Ishikawa (cell line): ENCODE results near the gene DUSP14.

Experiments
- CEBPB ChIP-seq: IDR thresholded peaks from 2 replicates; pipeline ENCODE4 v1.6.1; 2012
- CREB1 ChIP-seq: IDR thresholded peaks from 2 replicates; pipeline ENCODE4 v1.6.1; 2012; ENCODE audit warnings: low read depth
- EGR1 ChIP-seq: IDR thresholded peaks from 2 replicates; pipeline ENCODE4 v1.6.1; 2012
- EP300 ChIP-seq: IDR thresholded peaks from 2 replicates; pipeline ENCODE4 v1.6.1; 2012; ENCODE audit warnings: borderline replicate concordance
- FOXM1 ChIP-seq: IDR thresholded peaks from 2 replicates; pipeline ENCODE4 v1.6.1; 2012; ENCODE audit warnings: low read depth, borderline replicate concordance
- MAX ChIP-seq: IDR thresholded peaks from 2 replicates; pipeline ENCODE4 v1.6.1; 2012
- NFIC ChIP-seq: IDR thresholded peaks from 2 replicates; pipeline ENCODE4 v1.6.1; 2012
- RAD21 ChIP-seq: IDR thresholded peaks from 2 replicates; pipeline ENCODE4 v1.6.1; 2012; ENCODE audit warnings: low read depth
- REST ChIP-seq: IDR thresholded peaks from 2 replicates; pipeline ENCODE4 v1.6.1; 2012; ENCODE audit warnings: low read depth, mild to moderate bottlenecking
- TAF1 ChIP-seq: IDR thresholded peaks from 2 replicates; pipeline ENCODE4 v1.6.1; 2012; ENCODE audit warnings: low read depth, mild to moderate bottlenecking
- TCF12 ChIP-seq: IDR thresholded peaks from 2 replicates; pipeline ENCODE4 v1.6.1; 2012; ENCODE audit warnings: low read depth
- TEAD4 ChIP-seq: IDR thresholded peaks from 2 replicates; pipeline ENCODE4 v1.6.1; 2012
- USF1 ChIP-seq: IDR thresholded peaks from 2 replicates; pipeline ENCODE4 v1.6.1; 2012
- YY1 ChIP-seq: IDR thresholded peaks from 2 replicates; pipeline ENCODE4 v1.6.1; 2012; ENCODE audit warnings: low read depth
- ZBTB7A ChIP-seq: IDR thresholded peaks from 2 replicates; pipeline ENCODE4 v1.6.1; 2012; ENCODE audit warnings: low read depth

DUSP14 gene

GRCh38 chr17:37489197-37490001 is at the start of gene DUSP14:
TSS of gene DUSP14 (plus strand) at chr17:37489891. CDS start at chr17:37512273, 22,382 bp downstream.
- TF ChIP-seq YY1: no peak; the same call in 1 of the 2 replicates
- TF ChIP-seq ZBTB7A: peak; percentile 52; the same call in 1 of the 2 replicates
- peak; percentile 40; the same call in 1 of the 2 replicates for TF ChIP-seq TAF1
- TF ChIP-seq REST: no peak
- TF ChIP-seq MAX: peak; percentile 62
- TF ChIP-seq TEAD4: no peak

GRCh38 chr17:37440424-37440823 is 49.3 kb upstream of the DUSP14 start:
- TF ChIP-seq EP300: no peak
- no peak for TF ChIP-seq TCF12
- TF ChIP-seq MAX: no peak
- no peak for TF ChIP-seq USF1
- no peak for TF ChIP-seq NFIC
- no peak for TF ChIP-seq FOXM1
- TF ChIP-seq CREB1: no peak
- TF ChIP-seq TAF1: no peak
- no peak for TF ChIP-seq TEAD4
- TF ChIP-seq CEBPB: no peak
- TF ChIP-seq EGR1: no peak
- no peak for TF ChIP-seq REST
- no peak for TF ChIP-seq RAD21
- TF ChIP-seq YY1: no peak
- TF ChIP-seq ZBTB7A: no peak

GRCh38 chr17:37446027-37446426 is 43.7 kb upstream of the DUSP14 start:
- TF ChIP-seq YY1: 0 out of 2 replicates have a peak, but pooled peaks have one; percentile 50
- TF ChIP-seq TEAD4: peak; percentile 66
- no peak for TF ChIP-seq CEBPB
- peak; percentile 82; the same call in 1 of the 2 replicates for TF ChIP-seq EP300
- TF ChIP-seq FOXM1: peak; percentile 55; the same call in 1 of the 2 replicates
- TF ChIP-seq CREB1: peak; percentile 44; the same call in 1 of the 2 replicates
- TF ChIP-seq NFIC: peak; percentile 76
- no peak for TF ChIP-seq REST
- peak; percentile 75 for TF ChIP-seq TCF12
- TF ChIP-seq EGR1: no peak
- TF ChIP-seq TAF1: no peak
- TF ChIP-seq MAX: peak; percentile 59; the same call in 1 of the 2 replicates
- TF ChIP-seq USF1: no peak
- TF ChIP-seq RAD21: no peak
- TF ChIP-seq ZBTB7A: no peak

- TF ChIP-seq TCF12: no peak
- TF ChIP-seq ZBTB7A: no peak
- no peak for TF ChIP-seq NFIC
- no peak for TF ChIP-seq REST
- TF ChIP-seq YY1: no peak
- no peak for TF ChIP-seq TAF1
- no peak for TF ChIP-seq CREB1
- no peak for TF ChIP-seq TEAD4
- no peak for TF ChIP-seq MAX
- TF ChIP-seq EP300: no peak
- TF ChIP-seq RAD21: no peak
- TF ChIP-seq USF1: no peak
- no peak for TF ChIP-seq EGR1
- TF ChIP-seq CEBPB: no peak
- TF ChIP-seq FOXM1: no peak
Observed at GRCh38 chr17:37447641-37448040, 42.0 kb upstream of the DUSP14 start.
